NCI-H1417 (cell line): Measurements from ENCODE around the gene COL13A1.
A peak's percentile ranks its signal among the peaks of the same experiment; 100 is the strongest.

Source experiments
- DNase-seq, 3 experiments: peaks; one replicate each; lab custom pipeline; 2025; lab: John Stamatoyannopoulos, UW

Gene COL13A1

DNA sequence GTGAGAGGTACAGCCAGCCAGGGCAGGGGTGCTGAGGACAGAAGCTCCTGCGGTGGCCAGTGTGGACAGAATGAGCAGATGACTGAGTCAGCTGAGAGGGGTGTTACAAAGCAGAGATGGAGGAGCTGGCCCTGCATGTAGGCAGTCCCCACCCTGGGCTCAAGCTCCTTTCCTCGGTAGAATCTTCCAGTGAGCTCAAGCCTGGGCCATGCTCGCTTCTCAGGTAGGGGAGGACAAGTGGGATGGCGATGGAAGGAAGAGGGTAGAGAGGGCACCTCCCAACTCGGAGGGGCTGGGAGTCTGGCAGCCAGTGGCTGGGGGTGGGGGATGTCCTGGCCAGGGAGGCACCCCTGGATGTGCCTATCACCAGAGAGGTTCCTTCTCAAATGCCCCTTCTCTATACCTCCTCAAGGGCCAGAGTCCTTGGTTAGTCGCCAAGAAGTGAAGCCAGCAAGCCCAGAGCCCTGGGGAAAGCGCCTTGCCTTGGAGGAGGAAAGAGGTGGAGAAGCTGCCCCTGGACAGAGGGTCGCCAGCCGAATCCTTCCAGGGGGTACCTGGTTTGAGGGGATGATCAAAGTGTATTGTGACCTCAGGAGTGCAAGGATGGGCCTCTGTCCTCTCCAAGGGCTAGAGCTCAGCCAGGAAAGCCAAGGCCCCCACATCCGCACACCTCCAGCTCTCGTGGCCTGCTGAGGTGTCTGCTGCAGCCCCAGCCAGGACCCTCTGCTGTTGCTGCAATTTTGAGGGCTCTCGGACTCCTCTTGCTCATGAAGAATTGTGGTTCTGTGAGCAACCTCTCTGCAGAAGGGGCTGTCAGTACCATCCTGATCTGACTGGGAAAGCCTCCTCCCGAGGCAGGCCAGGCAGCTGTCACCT lies 162.4 kb downstream of the COL13A1 start:
- DNase-seq, result no peak

- DNase-seq, result peak in 1 of 3 experiments; percentile 26
Measured at GRCh38 chr10:69965086-69965485, 163.4 kb downstream of the COL13A1 start.

DNA sequence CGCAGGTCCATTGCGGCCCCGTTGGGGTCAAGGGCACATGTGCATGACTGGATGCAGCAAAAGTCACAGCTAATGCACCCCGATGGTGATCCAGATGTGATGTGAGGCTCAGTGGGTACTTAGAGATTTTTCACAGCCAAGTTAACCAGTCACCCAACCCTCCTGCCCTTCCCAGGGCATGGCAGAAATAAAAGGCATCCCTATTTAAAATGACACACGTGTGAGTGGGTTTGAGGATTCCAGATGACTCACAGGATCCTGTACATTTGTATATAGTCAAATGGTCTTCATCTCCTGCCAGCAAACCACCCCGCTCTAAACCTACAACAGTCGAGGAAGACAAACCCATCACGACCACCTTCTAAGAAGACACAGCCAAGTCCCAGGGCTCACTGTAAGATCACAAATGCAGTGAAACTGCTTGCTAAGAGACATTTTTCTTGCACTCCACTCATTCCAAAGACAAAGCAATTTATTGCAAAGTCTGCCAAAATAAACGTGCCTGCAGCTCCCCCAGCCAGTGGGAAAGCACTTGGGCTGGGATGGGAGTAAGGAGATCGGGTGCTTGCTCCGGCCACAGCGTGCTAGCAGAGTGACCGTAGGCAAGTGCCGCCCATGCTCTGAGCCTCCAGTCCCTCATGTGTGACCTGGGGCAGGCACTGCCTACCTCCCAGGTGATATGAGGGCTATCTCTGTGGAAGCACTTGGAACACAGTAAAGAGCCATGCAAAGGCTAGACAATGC lies 164.4 kb downstream of the COL13A1 start:
- no peak for DNase-seq

GRCh38 chr10:69968830-69969229 lies 167.1 kb downstream of the COL13A1 start:
- peak; percentile 6 to 60 (median 15) for DNase-seq

GRCh38 chr10:69969977-69970376 lies 168.3 kb downstream of the COL13A1 start:
- DNase-seq, result no peak

DNA sequence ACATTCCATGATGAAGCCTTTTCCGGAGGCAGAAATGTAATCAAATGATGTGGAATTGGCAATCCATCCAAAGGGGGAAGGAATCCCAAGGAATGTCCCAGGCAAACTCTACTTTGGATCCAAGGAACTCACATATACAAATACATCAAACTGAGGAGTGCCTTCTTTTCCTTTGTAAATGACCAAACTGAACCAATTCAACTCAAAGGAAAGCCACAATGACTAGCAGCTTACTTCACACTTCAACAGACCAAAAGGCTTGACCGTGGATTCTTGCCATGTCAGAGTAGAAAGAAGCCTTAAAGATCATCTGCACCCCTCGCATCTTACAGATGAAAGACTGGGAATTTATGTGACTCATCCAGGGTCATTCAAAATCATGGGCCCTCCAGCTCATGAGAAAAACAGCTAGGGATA lies 171.3 kb downstream of the COL13A1 start:
- no peak for DNase-seq

GRCh38 chr10:69973678-69974077 lies 172.0 kb downstream of the COL13A1 start:
- peak in 1 of 3 experiments; percentile 29 for DNase-seq

DNA sequence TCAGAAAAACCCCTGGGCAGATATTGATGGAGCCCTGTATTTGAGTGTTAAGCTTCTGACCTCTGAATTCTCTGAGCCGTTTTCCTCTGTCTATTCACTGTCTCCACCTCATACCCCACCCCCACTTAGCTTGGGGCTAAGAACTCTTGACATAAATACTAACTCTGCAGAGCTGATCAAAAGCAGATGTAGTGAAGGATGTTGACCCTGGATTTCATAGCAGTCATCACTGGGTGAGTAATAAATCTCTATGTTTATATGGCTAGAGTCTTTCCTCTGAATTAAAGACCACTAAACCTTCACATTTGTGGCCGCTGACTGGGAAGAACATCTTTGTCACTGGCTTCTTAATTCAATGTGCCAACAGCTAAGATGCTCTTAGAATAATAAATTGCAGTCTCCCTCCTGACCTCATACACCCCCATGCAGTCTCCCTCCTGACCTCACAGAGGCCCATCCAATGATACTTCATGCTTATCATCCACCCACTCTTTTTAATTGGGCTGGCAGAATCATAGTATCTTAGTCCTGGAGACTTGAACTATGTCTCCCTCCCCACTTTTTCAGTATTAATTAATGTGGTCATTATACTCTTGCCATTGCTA lies 172.9 kb downstream of the COL13A1 start:
- DNase-seq, result peak; percentile 18 to 76 (median 54)

- DNase-seq, result no peak
Measured at GRCh38 chr10:69976795-69977546, 175.3 kb downstream of the COL13A1 start.

DNA sequence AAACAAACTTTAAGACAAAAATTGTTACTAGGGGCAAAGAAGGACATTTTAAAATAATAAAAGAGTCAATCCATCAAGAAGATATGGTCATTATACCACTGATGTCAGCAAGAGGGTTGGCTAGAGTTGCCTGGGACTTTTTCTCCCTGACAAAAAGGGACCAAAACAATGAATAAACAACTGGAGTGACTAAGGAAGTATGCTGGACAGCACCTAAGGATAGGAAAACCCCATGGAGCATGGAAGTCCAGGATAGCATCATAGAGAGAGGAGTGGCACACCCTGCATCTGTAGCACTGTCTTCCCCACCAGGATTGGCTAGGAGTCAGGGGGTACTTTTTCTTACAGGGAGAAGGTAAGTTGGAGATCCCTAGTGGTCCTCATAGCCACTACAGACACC lies 177.5 kb downstream of the COL13A1 start:
- DNase-seq, result no peak

GRCh38 chr10:69980672-69981071 lies 179.0 kb downstream of the COL13A1 start:
- no peak for DNase-seq

DNA sequence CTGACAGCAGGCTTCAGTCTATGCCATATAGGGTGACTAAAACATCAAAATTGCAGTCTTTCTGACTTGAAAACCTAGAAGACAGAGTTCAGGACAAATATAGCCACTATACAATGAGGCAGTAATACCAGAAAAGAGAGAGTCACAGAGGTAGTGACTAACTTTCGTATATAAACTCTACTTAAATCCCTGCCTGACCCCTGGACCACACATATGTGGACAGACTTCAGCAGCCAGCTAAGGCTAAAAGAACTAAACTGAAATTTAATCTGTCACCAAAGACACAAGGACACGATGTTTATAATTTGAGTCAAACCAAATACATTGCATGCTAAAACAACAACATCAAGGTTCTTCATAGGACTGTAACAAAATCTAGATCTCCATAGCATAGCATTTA lies 186.4 kb downstream of the COL13A1 start:
- no peak for DNase-seq

GRCh38 chr10:69991151-69991550 lies 189.4 kb downstream of the COL13A1 start:
- DNase-seq, result no peak

GRCh38 chr10:69994262-69994661 lies 192.6 kb downstream of the COL13A1 start:
- peak in 2 of 3 experiments; percentile 3 to 17 for DNase-seq

- DNase-seq, result no peak
Measured at GRCh38 chr10:69996611-69997010, 194.9 kb downstream of the COL13A1 start.

DNA sequence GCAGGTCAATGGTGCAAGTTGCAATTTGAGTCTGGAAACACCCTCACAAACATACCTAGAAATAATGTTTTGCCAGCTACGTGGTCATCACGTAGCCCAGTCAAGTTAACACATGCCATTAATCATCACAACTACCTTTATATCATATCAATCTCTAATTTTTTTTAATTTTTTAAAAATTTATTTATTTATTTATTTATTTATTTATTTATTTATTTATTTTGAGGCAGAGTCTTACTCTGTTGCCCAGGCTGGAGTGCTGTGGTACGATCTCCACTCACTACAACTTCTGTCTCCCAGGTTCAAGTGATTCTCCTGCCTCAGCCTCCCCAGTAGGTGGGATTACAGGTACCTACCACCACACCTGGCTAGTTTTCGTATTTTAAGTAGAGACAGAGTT lies 198.6 kb downstream of the COL13A1 start:
- DNase-seq, result no peak

DNA sequence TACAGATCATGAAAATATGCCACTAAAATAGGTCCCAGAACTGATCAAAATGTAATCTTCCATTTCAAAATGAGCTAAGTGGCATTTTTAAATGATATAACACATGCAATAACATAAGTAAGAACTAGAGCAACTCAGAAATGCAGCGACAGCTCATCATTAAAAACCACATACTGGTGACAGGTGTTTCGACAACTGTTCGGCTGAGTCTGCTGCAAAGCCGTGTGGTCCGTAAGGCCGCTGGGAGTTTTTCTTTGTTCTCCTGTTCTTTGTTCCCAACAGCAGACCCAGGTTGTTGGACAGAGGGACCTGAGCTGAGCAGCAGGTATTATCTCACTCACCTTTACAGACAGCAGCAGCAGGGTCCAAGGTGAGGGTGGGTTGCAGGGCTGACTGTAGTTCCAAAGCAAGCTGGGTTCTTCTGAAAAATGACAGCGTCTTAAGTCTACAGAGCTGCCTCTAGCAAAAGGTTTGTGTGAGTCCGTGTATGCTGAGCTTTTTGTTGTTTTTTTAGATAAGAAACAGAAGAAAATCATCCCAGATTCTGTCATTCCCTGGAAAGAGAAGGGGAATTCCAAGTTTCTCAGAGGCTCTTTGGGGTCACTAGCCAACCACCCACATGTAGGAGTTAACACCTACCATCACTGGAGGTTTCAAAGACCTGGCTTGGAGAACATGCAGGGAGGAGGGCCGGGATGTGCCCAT lies 205.6 kb downstream of the COL13A1 start:
- DNase-seq, result peak in 1 of 3 experiments; percentile 1
